ENCODE results near the gene USP49. TPM values are rescaled to one million over a fixed set of nuclear protein-coding genes. Genes with fewer than 3 reads are reported as not detected.
"Not testable (repeated sequence)": the region's sequence is repeated elsewhere in the genome, so short reads cannot be mapped to it uniquely, and the experiment has no call there.

USP49 gene
- total RNA-seq (1.8 and 2.3 TPM in 2 replicates), polyA plus RNA-seq (1.0 and 1.5 TPM in 2 replicates), polyA minus RNA-seq (ENCODE audit: low replicate concordance) (0.67 and 0.96 TPM in 2 replicates)
- 1.0 and 1.2 TPM in 2 replicates for polyA plus RNA-seq (2012)

GRCh38 chr6:41895300-41896233 lies at the start of gene USP49:
TSS of gene USP49 (minus strand) at chr6:41895375. CDS start at chr6:41806983, 88,392 bp downstream.
- H2AFZ ChIP-seq (ENCODE audit: low read length) = peak within 1 kb of the TSS; percentile 82
- peak; percentile 73 to 79 for DNase-seq (ENCODE audit: low read depth in 2 of 2)
- H4K20me1 ChIP-seq (ENCODE audit: control insufficient read depth, extremely low read depth, insufficient read depth, low read length) = no peaks in the 10 kb centered on the region
- H3K79me2 ChIP-seq (ENCODE audit: control insufficient read depth, insufficient read depth, low read length) = no peaks in the 10 kb centered on the region
- H3K27me3 ChIP-seq (ENCODE audit: control insufficient read depth, insufficient read depth, low read length) = no peaks in the 10 kb centered on the region
- peak within 1 kb of the TSS; percentile 73 for H3K9ac ChIP-seq (ENCODE audit: insufficient read depth, low read length)
- no peaks in the 10 kb centered on the region for H3K9me3 ChIP-seq (ENCODE audit: control insufficient read depth, insufficient read depth, low read depth, low read length)
- no peak for TF ChIP-seq CTCF (conservative IDR thresholded peaks at IDR 0.05 in 1 of 2, IDR thresholded peaks at IDR 0.05 in 1 of 2; ENCODE audit: low read depth in 1 of 2, low read length in 2 of 2)
- no peak for TF ChIP-seq EZH2 (IDR thresholded peaks at IDR 0.05; ENCODE audit: low read length, missing control alignments)
- peak within 1 kb of the TSS; percentile 71 for H3K27ac ChIP-seq (ENCODE audit: insufficient read depth, low read length)
- peak within 1 kb of the TSS; percentile 69 to 89 (median 79) for H3K4me3 ChIP-seq (replicated peaks in 1 of 4; ENCODE audit: control extremely low read depth in 1 of 4, insufficient read depth in 1 of 4, low read depth in 3 of 4, low read length in 4 of 4)
- peaks cover 7% of the 10 kb centered on the region for H3K4me1 ChIP-seq (ENCODE audit: control insufficient read depth, extremely low read depth, insufficient read depth, low read length)
- no peaks in the 10 kb centered on the region for H3K36me3 ChIP-seq (ENCODE audit: control insufficient read depth, insufficient read depth, low read length)
- peak within 1 kb of the TSS; percentile 100 for H3K4me2 ChIP-seq (ENCODE audit: extremely low read depth, insufficient read depth, low read length)

- H3K9ac ChIP-seq (ENCODE audit: insufficient read depth, low read length) = no peak overlapping the region
- no peaks in the 10 kb centered on the region for H3K9me3 ChIP-seq (ENCODE audit: control insufficient read depth, insufficient read depth, low read depth, low read length)
- H3K27me3 ChIP-seq (ENCODE audit: control insufficient read depth, insufficient read depth, low read length) = no peaks in the 10 kb centered on the region
- TF ChIP-seq EZH2 (IDR thresholded peaks at IDR 0.05; ENCODE audit: low read length, missing control alignments) (no peak), CTCF (conservative IDR thresholded peaks at IDR 0.05 in 1 of 2, IDR thresholded peaks at IDR 0.05 in 1 of 2; ENCODE audit: low read depth in 1 of 2, low read length in 2 of 2) (no peak)
- DNase-seq (ENCODE audit: low read depth in 2 of 2) = no peak
- peaks cover 16% of the 10 kb centered on the region for H3K4me1 ChIP-seq (ENCODE audit: control insufficient read depth, extremely low read depth, insufficient read depth, low read length)
- no peak overlapping the region for H3K27ac ChIP-seq (ENCODE audit: insufficient read depth, low read length)
- H3K4me2 ChIP-seq (ENCODE audit: extremely low read depth, insufficient read depth, low read length) = no peak overlapping the region
- H2AFZ ChIP-seq (ENCODE audit: low read length) = no peak overlapping the region
- H3K4me3 ChIP-seq (replicated peaks in 1 of 4; ENCODE audit: control extremely low read depth in 1 of 4, insufficient read depth in 1 of 4, low read depth in 3 of 4, low read length in 4 of 4) = no peak overlapping the region
- H3K79me2 ChIP-seq (ENCODE audit: control insufficient read depth, insufficient read depth, low read length) = peaks cover 28% of the 10 kb centered on the region
- H4K20me1 ChIP-seq (ENCODE audit: control insufficient read depth, extremely low read depth, insufficient read depth, low read length) = no peaks in the 10 kb centered on the region
- peaks cover under 1% of the 10 kb centered on the region for H3K36me3 ChIP-seq (ENCODE audit: control insufficient read depth, insufficient read depth, low read length)
Measured at GRCh38 chr6:41943456-41943855, 48.3 kb upstream of the USP49 start.

- Histone ChIP-seq H3K4me1 (ENCODE audit: control insufficient read depth, extremely low read depth, insufficient read depth, low read length) (peaks cover 16% of the 10 kb centered on the region), H3K79me2 (ENCODE audit: control insufficient read depth, insufficient read depth, low read length) (peaks cover 33% of the 10 kb centered on the region)
- H3K9ac ChIP-seq (ENCODE audit: insufficient read depth, low read length); H3K4me2 ChIP-seq (ENCODE audit: extremely low read depth, insufficient read depth, low read length); DNase-seq (ENCODE audit: low read depth in 2 of 2); H3K36me3 ChIP-seq (ENCODE audit: control insufficient read depth, insufficient read depth, low read length); H3K4me3 ChIP-seq (replicated peaks in 1 of 4; ENCODE audit: control extremely low read depth in 1 of 4, insufficient read depth in 1 of 4, low read depth in 3 of 4, low read length in 4 of 4); H4K20me1 ChIP-seq (ENCODE audit: control insufficient read depth, extremely low read depth, insufficient read depth, low read length); H3K27me3 ChIP-seq (ENCODE audit: control insufficient read depth, insufficient read depth, low read length); H3K27ac ChIP-seq (ENCODE audit: insufficient read depth, low read length); H3K9me3 ChIP-seq (ENCODE audit: control insufficient read depth, insufficient read depth, low read depth, low read length); H2AFZ ChIP-seq (ENCODE audit: low read length): not testable (repeated sequence)
Measured at GRCh38 chr6:41942882-41943281, 47.7 kb upstream of the USP49 start.

Data from fibroblast of lung (primary cell).